ENCODE data around the gene EARS2. TPM values are rescaled to one million over a fixed set of nuclear protein-coding genes. Genes with fewer than 3 reads are reported as not detected.

EARS2 gene
- total RNA-seq, 1 experiment from 2014 or later = 38.9 TPM

DNA sequence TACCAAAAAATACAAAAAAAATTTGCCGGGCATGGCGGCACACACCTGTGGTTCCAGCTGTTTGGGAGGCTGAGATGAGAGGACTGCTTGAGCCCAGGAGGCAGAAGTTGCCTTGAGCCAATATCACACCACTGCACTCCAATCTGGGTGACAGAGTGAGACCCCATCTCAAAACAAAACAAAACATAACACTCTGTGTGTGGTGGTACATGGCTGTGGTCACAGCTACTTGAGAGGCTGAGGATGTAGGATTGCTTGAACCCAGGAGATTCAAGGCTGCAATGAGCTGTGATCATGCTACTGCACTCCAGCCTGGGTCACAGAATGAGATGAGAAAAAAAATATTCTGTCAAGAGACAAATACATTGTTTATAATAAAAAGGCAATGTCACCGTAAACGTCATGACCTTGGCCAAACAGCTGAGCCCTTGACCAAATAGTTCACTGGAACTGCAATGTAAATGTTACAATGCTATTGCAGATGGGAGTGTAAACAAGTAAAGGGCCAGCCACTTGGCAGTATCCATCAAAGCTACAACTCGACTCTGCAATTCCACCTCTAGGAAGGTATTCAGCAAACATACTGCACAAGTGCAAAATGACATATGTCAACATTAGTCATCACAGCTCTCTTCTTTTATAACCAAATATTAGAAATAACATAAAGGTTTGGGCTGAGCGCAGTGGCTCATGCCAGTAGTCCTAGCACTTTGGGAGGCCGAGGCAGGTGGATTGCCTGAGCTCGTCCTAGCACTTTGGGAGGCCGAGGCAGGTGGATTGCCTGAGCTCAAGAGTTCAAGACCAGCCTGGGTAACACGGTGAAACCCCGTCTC, 16.9 kb downstream of the EARS2 start:
- no peaks in the 10 kb centered on the region for H3K9me3 ChIP-seq (ENCODE audit: low read depth, low read length, poor library complexity, severe bottlenecking)
- no peaks in the 10 kb centered on the region for H3K27me3 ChIP-seq (replicated peaks; ENCODE audit: insufficient read depth, low read depth, low read length, poor library complexity)
- ChIA-PET CTCF (no interaction called here), POLR2A (ENCODE audit: low non-redundant PET) (no interaction called here)
- H3K4me1 ChIP-seq (ENCODE audit: insufficient read depth, low read length, poor library complexity, severe bottlenecking) = no peaks in the 10 kb centered on the region
- H3K27ac ChIP-seq (ENCODE audit: low read depth, low read length, poor library complexity, severe bottlenecking) = no peak overlapping the region
- DNase-seq (ENCODE audit: low spot score) = no peak
- TF ChIP-seq EZH2 (IDR thresholded peaks at IDR 0.05; ENCODE audit: borderline replicate concordance, low read depth, low read length, poor library complexity, severe bottlenecking) = no peak
- TF ChIP-seq, protein P1, sequence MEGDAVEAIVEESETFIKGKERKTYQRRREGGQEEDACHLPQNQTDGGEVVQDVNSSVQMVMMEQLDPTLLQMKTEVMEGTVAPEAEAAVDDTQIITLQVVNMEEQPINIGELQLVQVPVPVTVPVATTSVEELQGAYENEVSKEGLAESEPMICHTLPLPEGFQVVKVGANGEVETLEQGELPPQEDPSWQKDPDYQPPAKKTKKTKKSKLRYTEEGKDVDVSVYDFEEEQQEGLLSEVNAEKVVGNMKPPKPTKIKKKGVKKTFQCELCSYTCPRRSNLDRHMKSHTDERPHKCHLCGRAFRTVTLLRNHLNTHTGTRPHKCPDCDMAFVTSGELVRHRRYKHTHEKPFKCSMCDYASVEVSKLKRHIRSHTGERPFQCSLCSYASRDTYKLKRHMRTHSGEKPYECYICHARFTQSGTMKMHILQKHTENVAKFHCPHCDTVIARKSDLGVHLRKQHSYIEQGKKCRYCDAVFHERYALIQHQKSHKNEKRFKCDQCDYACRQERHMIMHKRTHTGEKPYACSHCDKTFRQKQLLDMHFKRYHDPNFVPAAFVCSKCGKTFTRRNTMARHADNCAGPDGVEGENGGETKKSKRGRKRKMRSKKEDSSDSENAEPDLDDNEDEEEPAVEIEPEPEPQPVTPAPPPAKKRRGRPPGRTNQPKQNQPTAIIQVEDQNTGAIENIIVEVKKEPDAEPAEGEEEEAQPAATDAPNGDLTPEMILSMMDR (conservative IDR thresholded peaks at IDR 0.05; ENCODE audit: low read depth, low read length) = no peak
- no peak overlapping the region for H3K4me3 ChIP-seq (ENCODE audit: low read depth, low read length, poor library complexity, severe bottlenecking)
- peaks cover 40% of the 10 kb centered on the region for H3K36me3 ChIP-seq (ENCODE audit: insufficient read depth, low read length, poor library complexity, severe bottlenecking)
- no TSS peak for BruUV-seq (replicated peaks)
- intact Hi-C loops (cut with micrococcal nuclease; ENCODE audit: unreplicated experiment) = no loop called here

DNA sequence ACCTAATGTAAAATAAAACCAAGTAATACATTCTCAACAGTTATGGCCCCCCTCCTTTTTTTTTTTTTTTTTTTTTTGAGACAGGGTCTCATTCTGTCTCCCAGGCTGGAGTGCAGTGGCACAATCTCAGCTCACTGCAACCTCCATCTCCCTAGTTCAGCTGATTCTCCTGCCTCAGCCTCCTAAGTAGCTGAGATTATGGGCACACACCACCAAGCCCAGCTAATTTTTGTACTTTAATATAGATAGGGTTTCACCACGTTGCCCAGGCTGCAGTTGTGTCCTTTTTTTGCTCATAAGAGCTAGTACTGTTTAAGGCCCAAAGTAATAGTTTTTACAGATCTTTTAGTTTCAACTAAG, 18.3 kb downstream of the EARS2 start:
- POLR2A ChIA-PET (ENCODE audit: low non-redundant PET) = interaction anchor here (0.6 kb wide), 1 partner anchor 8 kb away, joined by 13 read pairs; no protein-coding TSS in a partner anchor

DNA sequence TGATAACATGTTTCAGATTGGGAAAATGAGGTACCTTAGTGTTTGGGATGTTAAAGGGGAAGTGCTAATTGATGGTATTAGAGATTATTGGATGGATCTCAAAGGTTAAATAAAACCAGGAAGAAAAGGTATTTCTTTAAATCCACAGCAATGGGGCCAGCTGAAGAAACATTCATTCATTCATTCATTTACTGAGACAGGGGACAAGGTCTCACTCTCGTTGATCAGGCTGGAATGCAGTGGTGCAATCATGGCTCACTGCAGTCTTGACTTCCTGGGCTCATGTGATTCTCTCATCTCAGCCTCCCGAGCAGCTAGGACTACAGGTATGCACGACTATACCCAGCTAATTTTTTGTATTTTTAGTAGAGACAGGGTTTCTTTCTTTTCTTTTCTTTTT, 19.8 kb downstream of the EARS2 start:
- H3K27me3 ChIP-seq (replicated peaks; ENCODE audit: insufficient read depth, low read depth, low read length, poor library complexity) = no peaks in the 10 kb centered on the region
- H3K9me3 ChIP-seq (ENCODE audit: low read depth, low read length, poor library complexity, severe bottlenecking) = no peaks in the 10 kb centered on the region
- H3K4me3 ChIP-seq (ENCODE audit: low read depth, low read length, poor library complexity, severe bottlenecking) = no peak overlapping the region
- TF ChIP-seq, protein P1 (conservative IDR thresholded peaks at IDR 0.05; ENCODE audit: low read depth, low read length) = no peak
- no peak for TF ChIP-seq EZH2 (IDR thresholded peaks at IDR 0.05; ENCODE audit: borderline replicate concordance, low read depth, low read length, poor library complexity, severe bottlenecking)
- no TSS peak for BruUV-seq (replicated peaks)
- POLR2A ChIA-PET (ENCODE audit: low non-redundant PET) = no interaction called here
- no peak for DNase-seq (ENCODE audit: low spot score)
- H3K27ac ChIP-seq (ENCODE audit: low read depth, low read length, poor library complexity, severe bottlenecking) = no peak overlapping the region
- CTCF ChIA-PET = interaction anchor here (0.6 kb wide), 1 partner anchor 152 kb away, joined by 3 read pairs; no protein-coding TSS in a partner anchor
- no peaks in the 10 kb centered on the region for H3K4me1 ChIP-seq (ENCODE audit: insufficient read depth, low read length, poor library complexity, severe bottlenecking)
- intact Hi-C loops (cut with micrococcal nuclease; ENCODE audit: unreplicated experiment) = no loop called here
- peaks cover 45% of the 10 kb centered on the region for H3K36me3 ChIP-seq (ENCODE audit: insufficient read depth, low read length, poor library complexity, severe bottlenecking)

More for the DNA sequence above, 18.3 kb downstream of the EARS2 start:
- no TSS peak for BruUV-seq (replicated peaks)
- Histone ChIP-seq H3K27ac (ENCODE audit: low read depth, low read length, poor library complexity, severe bottlenecking) (peak overlapping the region; percentile 38), H3K9me3 (ENCODE audit: low read depth, low read length, poor library complexity, severe bottlenecking) (no peaks in the 10 kb centered on the region), H3K4me3 (ENCODE audit: low read depth, low read length, poor library complexity, severe bottlenecking) (no peak overlapping the region), H3K36me3 (ENCODE audit: insufficient read depth, low read length, poor library complexity, severe bottlenecking) (peaks cover 47% of the 10 kb centered on the region), H3K27me3 (replicated peaks; ENCODE audit: insufficient read depth, low read depth, low read length, poor library complexity) (no peaks in the 10 kb centered on the region), H3K4me1 (ENCODE audit: insufficient read depth, low read length, poor library complexity, severe bottlenecking) (no peaks in the 10 kb centered on the region)
- TF ChIP-seq, protein P1 (conservative IDR thresholded peaks at IDR 0.05; ENCODE audit: low read depth, low read length) = no peak
- no peak for TF ChIP-seq EZH2 (IDR thresholded peaks at IDR 0.05; ENCODE audit: borderline replicate concordance, low read depth, low read length, poor library complexity, severe bottlenecking)
- no peak for DNase-seq (ENCODE audit: low spot score)
- CTCF ChIA-PET = interaction anchor here (0.6 kb wide), 1 partner anchor 37 kb away, joined by 7 read pairs; no protein-coding TSS in a partner anchor
- intact Hi-C loops (cut with micrococcal nuclease; ENCODE audit: unreplicated experiment) = no loop called here
